H1 (cell line): ENCODE data around the gene SGSH. TPM values are rescaled to one million over a fixed set of nuclear protein-coding genes. Genes with fewer than 3 reads are reported as not detected.

Source experiments
- CTCF ChIA-PET: fragments of 300-600 bp; sonication (Branson Sonifier 250); formaldehyde crosslinking; loops from one replicate; lab custom pipeline; 2021; ENCODE audit not compliant: partially characterized antibody; lab: Charles Lee
- POLR2A ChIA-PET: fragments of 300-600 bp; sonication (Branson Sonifier 250); formaldehyde crosslinking; loops from one replicate; lab custom pipeline; 2021; ENCODE audit warnings: inconsistent platforms; ENCODE audit not compliant: partially characterized antibody; lab: Charles Lee
- DNase-seq, 2 experiments: peaks; one replicate each; pipeline versions ENCODE4 v3.0.0 to v3.0.0-alpha.2; 2010 to 2022; ENCODE audit warnings: low spot score in 2 of 2, low read depth in 1 of 2, mixed read lengths in 1 of 2
- FAIRE-seq: peaks from 2 replicates; lab custom pipeline; 2011; peaks lifted over from hg19 to GRCh38; lab: Jason Lieb, UNC
- H2AFZ ChIP-seq: 2 replicates; pipeline ENCODE4 v1.8.1; 2012; ENCODE audit warnings: low read length, inconsistent platforms
- H2AK5ac ChIP-seq: 2 replicates; pipeline ENCODE4 v1.6.1; 2013; ENCODE audit warnings: low read depth, low read length
- H2BK120ac ChIP-seq: replicated peaks from 2 replicates; pipeline ENCODE3; 2013; ENCODE audit warnings: low read depth, low read length, inconsistent platforms
- H2BK12ac ChIP-seq: 2 replicates; pipeline ENCODE4 v1.6.1; 2013; ENCODE audit warnings: low read depth, low read length
- H2BK15ac ChIP-seq: 2 replicates; pipeline ENCODE4 v1.6.1; 2013; ENCODE audit warnings: low read length
- H2BK20ac ChIP-seq: 2 replicates; pipeline ENCODE4 v1.6.1; 2013; ENCODE audit warnings: low read length
- H2BK5ac ChIP-seq: 2 replicates; pipeline ENCODE4 v1.6.1; 2013; ENCODE audit warnings: low read depth, low read length
- H3K14ac ChIP-seq: 2 replicates; pipeline ENCODE4 v1.6.1; 2013; ENCODE audit warnings: inconsistent platforms; ENCODE audit not compliant: insufficient read length
- H3K18ac ChIP-seq: 2 replicates; pipeline ENCODE4 v1.6.1; 2013; ENCODE audit warnings: low read length; ENCODE audit errors: extremely low read depth
- H3K23ac ChIP-seq: 2 replicates; pipeline ENCODE4 v1.6.1; 2013; ENCODE audit warnings: inconsistent platforms; ENCODE audit not compliant: insufficient read length
- H3K23me2 ChIP-seq: 2 replicates; pipeline ENCODE4 v1.6.1; 2013; ENCODE audit warnings: low read depth, low read length
- H3K27ac ChIP-seq: 2 replicates; pipeline ENCODE4 v1.6.1; 2011; ENCODE audit warnings: low read depth, low read length, inconsistent platforms
- H3K27me3 ChIP-seq, 4 experiments: replicated peaks in 1 of 4; 1 replicate in 1 of 4; 2 replicates in 3 of 4; pipeline versions ENCODE4 v1.6.1 to v1.8.1; 2011 to 2013; ENCODE audit warnings: low read length in 3 of 4, mild to moderate bottlenecking in 3 of 4, inconsistent platforms in 2 of 4, mixed read lengths in 2 of 4, moderate library complexity in 1 of 4; ENCODE audit not compliant: control insufficient read depth in 3 of 4, insufficient read depth in 3 of 4; ENCODE audit errors: extremely low read depth in 1 of 4
- H3K36me3 ChIP-seq, 4 experiments: 2 replicates each; pipeline versions ENCODE4 v1.6.1 to v1.8.1; 2011 to 2013; ENCODE audit warnings: mild to moderate bottlenecking in 4 of 4, low read length in 3 of 4, moderate library complexity in 2 of 4, control low read depth in 1 of 4, inconsistent platforms in 1 of 4; ENCODE audit not compliant: insufficient read depth in 4 of 4, control insufficient read depth in 2 of 4
- H3K4ac ChIP-seq: replicated peaks from 2 replicates; pipeline ENCODE3; 2013; ENCODE audit warnings: low read length, low read depth, mixed read lengths, inconsistent platforms; ENCODE audit not compliant: insufficient read length
- H3K4me1 ChIP-seq, 4 experiments: replicated peaks in 1 of 4; 1 replicate in 1 of 4; 2 replicates in 3 of 4; pipeline versions ENCODE4 v1.6.1 to v1.8.1; 2011 to 2013; ENCODE audit warnings: low read length in 3 of 4, inconsistent platforms in 2 of 4, mixed read lengths in 1 of 4; ENCODE audit not compliant: insufficient read depth in 4 of 4, control insufficient read depth in 3 of 4
- H3K4me2 ChIP-seq, 2 experiments: 2 replicates each; pipeline versions ENCODE4 v1.6.1 to v1.8.1; 2011 to 2013; ENCODE audit warnings: low read depth in 2 of 2, low read length in 2 of 2, control low read depth in 1 of 2, inconsistent platforms in 1 of 2, mild to moderate bottlenecking in 1 of 2; ENCODE audit not compliant: insufficient read depth in 1 of 2
- H3K4me3 ChIP-seq, 4 experiments: fragments of 200-600, 300-600 bp in 1 of 4; sonication (generic), shearing (Covaris generic), sonication (Bioruptor Twin) in 1 of 4; 2 replicates each; pipeline versions ENCODE4 v1.5.1 to v1.8.1; 2011 to 2016; ENCODE audit warnings: low read length in 4 of 4, low read depth in 3 of 4, control low read depth in 2 of 4, inconsistent platforms in 2 of 4, mild to moderate bottlenecking in 2 of 4, mixed read lengths in 1 of 4, moderate library complexity in 1 of 4; ENCODE audit not compliant: insufficient read depth in 2 of 4; ENCODE audit errors: extremely low read depth in 1 of 4
- H3K56ac ChIP-seq: replicated peaks from 2 replicates; pipeline ENCODE3; 2013; ENCODE audit warnings: low read depth, mild to moderate bottlenecking, mixed read lengths, low read length, inconsistent platforms; ENCODE audit not compliant: insufficient read length
- H3K79me1 ChIP-seq: 2 replicates; pipeline ENCODE4 v1.6.1; 2013; ENCODE audit warnings: low read depth, low read length, control low read depth
- H3K79me2 ChIP-seq, 2 experiments: 2 replicates each; pipeline versions ENCODE4 v1.6.1 to v1.8.1; 2012 to 2013; ENCODE audit warnings: low read length in 2 of 2, mild to moderate bottlenecking in 2 of 2, inconsistent platforms in 1 of 2; ENCODE audit not compliant: insufficient read depth in 2 of 2, control insufficient read depth in 1 of 2
- H3K9ac ChIP-seq, 4 experiments: replicated peaks in 1 of 4; 1 replicate in 1 of 4; 2 replicates in 3 of 4; pipeline versions ENCODE4 v1.6.1 to v1.8.1; 2011 to 2013; ENCODE audit warnings: low read depth in 3 of 4, low read length in 3 of 4, control low read depth in 2 of 4, mild to moderate bottlenecking in 2 of 4, moderate library complexity in 2 of 4, inconsistent platforms in 1 of 4; ENCODE audit errors: extremely low read depth in 1 of 4
- H3K9me3 ChIP-seq, 2 experiments: 2 replicates each; pipeline versions ENCODE4 v1.6.1 to v1.8.1; 2012 to 2013; ENCODE audit warnings: mild to moderate bottlenecking in 2 of 2, moderate library complexity in 2 of 2, control low read depth in 1 of 2, inconsistent platforms in 1 of 2, low read depth in 1 of 2, low read length in 1 of 2, mixed read lengths in 1 of 2; ENCODE audit not compliant: insufficient read depth in 2 of 2
- H4K20me1 ChIP-seq, 2 experiments: replicated peaks in 1 of 2; 2 replicates each; pipeline versions ENCODE3 to v1.8.1; 2011 to 2013; ENCODE audit warnings: inconsistent platforms in 2 of 2, low read length in 2 of 2, mild to moderate bottlenecking in 1 of 2; ENCODE audit not compliant: insufficient read depth in 2 of 2, control insufficient read depth in 1 of 2
- H4K5ac ChIP-seq: 2 replicates; pipeline ENCODE4 v1.6.1; 2013; ENCODE audit warnings: low read length, low read depth, mixed read lengths, inconsistent platforms; ENCODE audit not compliant: insufficient read length
- H4K8ac ChIP-seq: 2 replicates; pipeline ENCODE4 v1.8.0; 2013; ENCODE audit warnings: mild to moderate bottlenecking, moderate library complexity, low read length, inconsistent platforms; ENCODE audit not compliant: insufficient read depth; ENCODE audit errors: extremely low read depth
- H4K91ac ChIP-seq: replicated peaks from 2 replicates; pipeline ENCODE3; 2013; ENCODE audit warnings: low read length, mixed read lengths, inconsistent platforms; ENCODE audit not compliant: insufficient read length
- ATF2 ChIP-seq: IDR thresholded peaks from 2 replicates; pipeline ENCODE4 v1.6.1; 2012; ENCODE audit warnings: low read length, inconsistent platforms
- WGBS, 2 experiments: shearing (Covaris generic) in 1 of 2; methylation state at CpG; one replicate each; pipeline versions ENCODE4 v1.1.6 to v1.1.7; 2013 to 2015; ENCODE audit warnings: low lambda C conversion rate in 2 of 2, mixed read lengths in 2 of 2, inconsistent platforms in 1 of 2, low coverage in 1 of 2, missing lambda C conversion rate in 1 of 2; ENCODE audit not compliant: insufficient replicate concordance in 2 of 2, insufficient coverage in 1 of 2, insufficient read length in 1 of 2; ENCODE audit errors: extremely low coverage in 1 of 2, missing lambda C conversion rate in 1 of 2; 5-methylcytosine and 5-hydroxymethylcytosine counted together
- polyA plus RNA-seq, 7 experiments: library from polyadenylated mRNA; depleted of rRNA in 3 of 7; stranded (reverse) in 5 of 7; unstranded in 2 of 7; fragments of >200 nt in 5 of 7; fragments of 200-250 nt in 2 of 7; gene quantifications; 1 replicate in 5 of 7; 2 replicates in 1 of 7; 4 replicates in 1 of 7; pipeline versions ENCODE4 v1.2.1 to v1.2.3, GENCODE V29; 2011 to 2013; ENCODE audit warnings: missing spikeins in 2 of 7, mixed read lengths in 2 of 7
- total RNA-seq: library from RNA; stranded (reverse); fragmentation: NEBNext Ultra II Directional; extraction: Animal tissue kit (Norgen Biotek cat#: 25700); gene quantifications from 2 replicates; pipeline ENCODE4 v1.2.1, GENCODE V29; 2021

SGSH gene
- total and polyA plus RNA-seq, 2 of the 8 experiments (the other 6 are each of a cell fraction or from before 2014, with no cell fraction given): 18.0 to 19.6 TPM

- no peak overlapping the region for H2AK5ac ChIP-seq
- DNase-seq: no peak
- no peaks in the 10 kb centered on the region for H3K9me3 ChIP-seq
- H2BK12ac ChIP-seq: no peak overlapping the region
- H3K9ac ChIP-seq: no peak overlapping the region
- H2BK15ac ChIP-seq: no peak overlapping the region
- no peak overlapping the region for H3K27ac ChIP-seq
- H3K36me3 ChIP-seq: no peaks in the 10 kb centered on the region
- WGBS, 2 experiments: 93% methylated on average over 12 of the region's 12 CpGs; no CpG with 5 or more reads in 1 of the 2 experiments
- no peak overlapping the region for H3K18ac ChIP-seq
- no peak overlapping the region for H4K8ac ChIP-seq
- no peaks in the 10 kb centered on the region for H3K79me1 ChIP-seq
- H3K79me2 ChIP-seq: no peaks in the 10 kb centered on the region
- H4K20me1 ChIP-seq: no peaks in the 10 kb centered on the region
- no peak for TF ChIP-seq ATF2
- no peaks in the 10 kb centered on the region for H3K23me2 ChIP-seq
- no peaks in the 10 kb centered on the region; a peak in 1 of 7 replicates for H3K27me3 ChIP-seq
- H2BK120ac ChIP-seq: no peak overlapping the region
- no peak overlapping the region for H2BK20ac ChIP-seq
- no peak overlapping the region for H2BK5ac ChIP-seq
- no peak overlapping the region for H4K5ac ChIP-seq
- H3K4ac ChIP-seq: peak overlapping the region; percentile 72
- CTCF ChIA-PET: no interaction called here
- H3K4me2 ChIP-seq: no peak overlapping the region
- no peak overlapping the region for H3K4me3 ChIP-seq
- peaks cover 0 to 6% (median under 1%) of the 10 kb centered on the region in 4 experiments; a peak in 2 of 7 replicates for H3K4me1 ChIP-seq
- H4K91ac ChIP-seq: no peak overlapping the region
- POLR2A ChIA-PET: no interaction called here
- H3K14ac ChIP-seq: no peak overlapping the region
- FAIRE-seq: no peak
- H3K56ac ChIP-seq: no peak overlapping the region
- H3K23ac ChIP-seq: no peak overlapping the region
- H2AFZ ChIP-seq: no peak overlapping the region
Observed at GRCh38 chr17:80173126-80173525, 47.0 kb downstream of the SGSH start.
